BLaER1 (cell line): Measurements from ENCODE around the gene KIAA0319L.

ENCODE experiments used
- H3K27ac ChIP-seq: shearing (Covaris generic); formaldehyde crosslinking; 2 replicates; pipeline ENCODE4 v1.8.1; 2022
- H3K27me3 ChIP-seq: shearing (Covaris generic); formaldehyde crosslinking; 2 replicates; pipeline ENCODE4 v1.8.1; 2022
- H3K36me3 ChIP-seq: shearing (Covaris generic); formaldehyde crosslinking; 2 replicates; pipeline ENCODE4 v1.8.1; 2022
- H3K4me1 ChIP-seq: shearing (Covaris generic); formaldehyde crosslinking; 2 replicates; pipeline ENCODE4 v1.8.1; 2022
- H3K4me2 ChIP-seq: shearing (Covaris generic); formaldehyde crosslinking; 2 replicates; pipeline ENCODE4 v1.8.1; 2022
- H3K4me3 ChIP-seq: shearing (Covaris generic); formaldehyde crosslinking; 2 replicates; pipeline ENCODE4 v1.8.1; 2022
- H3K9ac ChIP-seq: shearing (Covaris generic); formaldehyde crosslinking; 2 replicates; pipeline ENCODE4 v1.8.1; 2022
- H3K9me3 ChIP-seq: shearing (Covaris generic); formaldehyde crosslinking; 2 replicates; pipeline ENCODE4 v1.8.1; 2022
- H4K20me1 ChIP-seq: shearing (Covaris generic); formaldehyde crosslinking; 2 replicates; pipeline ENCODE4 v1.8.1; 2022
- Cebpa-rat ChIP-seq: shearing (Covaris generic); IDR thresholded peaks from 2 replicates; pipeline ENCODE4 v1.8.1; 2022

KIAA0319L gene

GRCh38 chr1:35426097-35426586, 131.1 kb downstream of the KIAA0319L start:
- Histone ChIP-seq H3K4me1 (no peaks in the 10 kb centered on the region), H3K36me3 (peaks cover 42% of the 10 kb centered on the region), H3K27ac (no peak overlapping the region), H3K4me2 (no peak overlapping the region), H3K4me3 (no peak overlapping the region), H3K9me3 (no peaks in the 10 kb centered on the region), H3K27me3 (no peaks in the 10 kb centered on the region), H4K20me1 (no peaks in the 10 kb centered on the region), H3K9ac (no peak overlapping the region)
- no peak for TF ChIP-seq Cebpa-rat

GRCh38 chr1:35408925-35409324, 148.3 kb downstream of the KIAA0319L start:
- TF ChIP-seq Cebpa-rat, result no peak
- H3K9me3 ChIP-seq, result peaks cover 8% of the 10 kb centered on the region
- H3K27ac ChIP-seq, result no peak overlapping the region
- H3K4me3 ChIP-seq, result no peak overlapping the region
- no peaks in the 10 kb centered on the region for H3K4me1 ChIP-seq
- peaks cover 85% of the 10 kb centered on the region for H3K36me3 ChIP-seq
- H3K9ac ChIP-seq, result no peak overlapping the region
- H4K20me1 ChIP-seq, result no peaks in the 10 kb centered on the region
- no peak overlapping the region for H3K4me2 ChIP-seq
- no peaks in the 10 kb centered on the region for H3K27me3 ChIP-seq

GRCh38 chr1:35407743-35408142, 149.5 kb downstream of the KIAA0319L start:
- Histone ChIP-seq H3K4me3 (no peak overlapping the region), H3K9me3 (peaks cover 8% of the 10 kb centered on the region), H3K36me3 (peaks cover 91% of the 10 kb centered on the region), H3K4me2 (no peak overlapping the region), H3K4me1 (no peaks in the 10 kb centered on the region), H4K20me1 (no peaks in the 10 kb centered on the region), H3K9ac (no peak overlapping the region), H3K27ac (no peak overlapping the region), H3K27me3 (no peaks in the 10 kb centered on the region)
- TF ChIP-seq Cebpa-rat, result no peak

- peaks cover 8% of the 10 kb centered on the region for H3K9me3 ChIP-seq
- H3K4me3 ChIP-seq, result no peak overlapping the region
- peaks cover 93% of the 10 kb centered on the region for H3K36me3 ChIP-seq
- no peak overlapping the region for H3K9ac ChIP-seq
- TF ChIP-seq Cebpa-rat, result no peak
- H3K4me1 ChIP-seq, result no peaks in the 10 kb centered on the region
- no peak overlapping the region for H3K4me2 ChIP-seq
- no peaks in the 10 kb centered on the region for H3K27me3 ChIP-seq
- H4K20me1 ChIP-seq, result no peaks in the 10 kb centered on the region
- no peak overlapping the region for H3K27ac ChIP-seq
Measured at GRCh38 chr1:35406103-35406502, 151.1 kb downstream of the KIAA0319L start.

GRCh38 chr1:35401049-35401448, 156.2 kb downstream of the KIAA0319L start:
- peaks cover 90% of the 10 kb centered on the region for H3K36me3 ChIP-seq
- no peaks in the 10 kb centered on the region for H3K27me3 ChIP-seq

GRCh38 chr1:35398739-35399138, 158.5 kb downstream of the KIAA0319L start:
- Histone ChIP-seq H3K27ac (no peak overlapping the region), H4K20me1 (no peaks in the 10 kb centered on the region), H3K4me2 (no peak overlapping the region), H3K4me1 (no peaks in the 10 kb centered on the region), H3K9ac (no peak overlapping the region), H3K27me3 (no peaks in the 10 kb centered on the region), H3K9me3 (no peaks in the 10 kb centered on the region), H3K36me3 (peaks cover 92% of the 10 kb centered on the region), H3K4me3 (no peak overlapping the region)
- TF ChIP-seq Cebpa-rat, result no peak

More at GRCh38 chr1:35401049-35401448, 156.2 kb downstream of the KIAA0319L start:
- H3K27ac ChIP-seq, result no peak overlapping the region
- no peak overlapping the region for H3K4me3 ChIP-seq
- no peaks in the 10 kb centered on the region for H3K4me1 ChIP-seq
- H3K9ac ChIP-seq, result no peak overlapping the region
- TF ChIP-seq Cebpa-rat, result no peak
- no peak overlapping the region for H3K4me2 ChIP-seq
- no peaks in the 10 kb centered on the region for H3K9me3 ChIP-seq
- no peaks in the 10 kb centered on the region for H4K20me1 ChIP-seq

GRCh38 chr1:35394386-35394785, 162.8 kb downstream of the KIAA0319L start:
- Histone ChIP-seq H3K9ac (no peak overlapping the region), H3K27ac (no peak overlapping the region), H3K4me2 (no peak overlapping the region), H3K4me3 (no peak overlapping the region), H3K4me1 (no peaks in the 10 kb centered on the region), H3K36me3 (peaks cover 87% of the 10 kb centered on the region), H4K20me1 (no peaks in the 10 kb centered on the region), H3K27me3 (no peaks in the 10 kb centered on the region), H3K9me3 (no peaks in the 10 kb centered on the region)
- TF ChIP-seq Cebpa-rat, result no peak

- Histone ChIP-seq H3K4me2 (no peak overlapping the region), H3K27me3 (no peaks in the 10 kb centered on the region), H3K27ac (no peak overlapping the region), H3K9ac (no peak overlapping the region), H4K20me1 (no peaks in the 10 kb centered on the region), H3K4me1 (no peaks in the 10 kb centered on the region), H3K36me3 (peaks cover 87% of the 10 kb centered on the region), H3K4me3 (no peak overlapping the region), H3K9me3 (no peaks in the 10 kb centered on the region)
- no peak for TF ChIP-seq Cebpa-rat
Measured at GRCh38 chr1:35390600-35391494, 166.4 kb downstream of the KIAA0319L start.

GRCh38 chr1:35386959-35387358, 170.2 kb downstream of the KIAA0319L start:
- H3K27ac ChIP-seq, result no peak overlapping the region
- no peaks in the 10 kb centered on the region for H3K27me3 ChIP-seq
- H3K4me2 ChIP-seq, result no peak overlapping the region
- TF ChIP-seq Cebpa-rat, result no peak
- no peak overlapping the region for H3K9ac ChIP-seq
- H3K36me3 ChIP-seq, result peaks cover 69% of the 10 kb centered on the region
- no peaks in the 10 kb centered on the region for H3K4me1 ChIP-seq
- no peaks in the 10 kb centered on the region for H4K20me1 ChIP-seq
- no peaks in the 10 kb centered on the region for H3K9me3 ChIP-seq
- H3K4me3 ChIP-seq, result no peak overlapping the region

GRCh38 chr1:35386290-35386689, 170.9 kb downstream of the KIAA0319L start:
- H3K4me1 ChIP-seq, result no peaks in the 10 kb centered on the region
- no peak overlapping the region for H3K4me3 ChIP-seq
- H3K4me2 ChIP-seq, result no peak overlapping the region
- no peaks in the 10 kb centered on the region for H3K27me3 ChIP-seq
- H3K9ac ChIP-seq, result no peak overlapping the region
- H3K9me3 ChIP-seq, result no peaks in the 10 kb centered on the region
- H3K36me3 ChIP-seq, result peaks cover 70% of the 10 kb centered on the region
- H4K20me1 ChIP-seq, result no peaks in the 10 kb centered on the region
- no peak for TF ChIP-seq Cebpa-rat
- H3K27ac ChIP-seq, result no peak overlapping the region
